ENCODE measurements around the gene PCDH15.

Gene PCDH15

GRCh38 chr10:54125098-54125747, 675.8 kb downstream of the PCDH15 start:
- DNase-seq (ENCODE audit: low spot score), result no peak

GRCh38 chr10:54124209-54124885, 676.7 kb downstream of the PCDH15 start:
- no peak for DNase-seq (ENCODE audit: low spot score)

DNA sequence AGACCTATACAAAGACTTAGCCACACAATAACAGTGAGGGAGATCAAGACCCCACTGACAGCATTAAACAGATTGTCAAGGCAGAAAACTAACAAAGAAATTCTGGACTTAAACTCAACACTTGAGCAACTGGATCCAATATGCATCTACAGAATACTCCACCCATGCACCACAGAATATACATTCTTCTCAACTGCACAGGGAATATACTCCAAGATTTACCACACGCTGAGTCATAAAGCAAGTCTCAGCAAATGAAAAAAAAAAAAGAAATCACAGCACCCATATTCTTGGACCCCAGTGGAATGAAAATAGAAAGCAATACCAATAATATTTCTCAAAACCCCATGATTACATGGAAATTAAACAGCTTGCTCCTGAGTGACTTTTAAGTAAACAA, 680.2 kb downstream of the PCDH15 start:
- no peak for DNase-seq (ENCODE audit: low spot score)

GRCh38 chr10:54108961-54109360, 692.1 kb downstream of the PCDH15 start:
- DNase-seq (ENCODE audit: low spot score), result no peak

GRCh38 chr10:54096892-54097291, 704.1 kb downstream of the PCDH15 start:
- DNase-seq (ENCODE audit: low spot score), result no peak

- no peak for DNase-seq (ENCODE audit: low spot score)
Observed at GRCh38 chr10:54094321-54094720, 706.7 kb downstream of the PCDH15 start.

DNA sequence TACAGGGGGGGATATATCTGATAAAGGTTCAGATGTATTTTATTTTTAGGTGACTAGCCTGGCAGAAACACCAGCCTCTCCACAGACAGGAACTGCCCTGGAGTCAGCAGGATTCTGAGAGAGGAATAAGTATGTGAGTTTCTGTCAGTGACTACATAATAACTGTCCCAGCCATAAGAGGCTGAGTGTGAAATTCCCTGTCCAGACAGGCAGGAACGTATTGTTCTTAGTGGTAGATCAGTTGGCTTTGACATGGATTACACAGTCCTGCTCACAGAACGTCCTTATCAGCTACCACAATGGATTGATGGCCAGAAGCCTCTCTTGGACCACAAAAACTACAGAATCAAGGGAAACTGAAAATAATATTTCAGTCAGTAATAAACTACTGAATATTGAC, 709.8 kb downstream of the PCDH15 start:
- no peak for DNase-seq (ENCODE audit: low spot score)

GRCh38 chr10:54081950-54082349, 719.1 kb downstream of the PCDH15 start:
- DNase-seq (ENCODE audit: low spot score), result no peak

- no peak for DNase-seq (ENCODE audit: low spot score)
Observed at GRCh38 chr10:54067361-54067760, 733.7 kb downstream of the PCDH15 start.

DNA sequence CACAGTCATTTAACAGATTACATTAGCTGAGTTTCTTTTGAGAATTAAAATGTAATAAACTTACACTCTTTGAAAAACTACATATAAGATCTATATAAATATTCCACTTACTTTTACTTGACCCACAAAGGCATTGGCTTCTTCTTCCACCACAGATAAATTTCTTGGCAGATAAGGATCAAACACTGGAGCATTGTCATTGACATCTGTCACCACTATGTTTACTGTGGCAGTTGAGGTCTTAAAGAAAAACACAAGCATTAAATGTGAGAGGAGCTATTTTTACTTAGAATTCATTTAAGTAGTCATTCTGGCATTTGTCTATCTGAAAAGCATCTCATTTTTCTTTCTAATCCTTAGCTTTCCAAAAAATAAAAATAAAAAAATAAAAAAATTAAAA, 734.4 kb downstream of the PCDH15 start:
- no peak for DNase-seq (ENCODE audit: low spot score)

GRCh38 chr10:54065106-54065505, 735.9 kb downstream of the PCDH15 start:
- no peak for DNase-seq (ENCODE audit: low spot score)

DNA sequence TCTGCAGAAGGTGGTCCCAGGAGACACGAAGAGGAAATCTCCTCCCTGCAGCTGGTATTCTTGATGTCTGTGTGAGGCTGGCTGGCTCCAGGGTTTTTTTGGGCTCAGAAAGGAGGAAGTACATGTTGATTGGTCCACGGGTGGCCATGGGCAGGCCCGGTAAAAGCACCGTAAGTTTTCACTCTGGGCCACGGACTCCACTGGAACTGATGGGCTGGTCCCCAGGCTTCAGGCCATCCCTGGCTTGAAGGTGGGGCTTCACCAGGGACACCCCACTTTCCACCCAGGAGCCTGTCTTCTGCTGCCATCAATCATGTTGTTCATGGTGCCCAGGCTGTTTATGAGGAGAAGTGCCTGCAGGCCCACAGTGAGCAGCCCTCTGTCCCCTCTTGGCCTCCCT, 736.8 kb downstream of the PCDH15 start:
- no peak for DNase-seq (ENCODE audit: low spot score)

- DNase-seq (ENCODE audit: low spot score), result no peak
Observed at GRCh38 chr10:54063514-54063913, 737.5 kb downstream of the PCDH15 start.

DNA sequence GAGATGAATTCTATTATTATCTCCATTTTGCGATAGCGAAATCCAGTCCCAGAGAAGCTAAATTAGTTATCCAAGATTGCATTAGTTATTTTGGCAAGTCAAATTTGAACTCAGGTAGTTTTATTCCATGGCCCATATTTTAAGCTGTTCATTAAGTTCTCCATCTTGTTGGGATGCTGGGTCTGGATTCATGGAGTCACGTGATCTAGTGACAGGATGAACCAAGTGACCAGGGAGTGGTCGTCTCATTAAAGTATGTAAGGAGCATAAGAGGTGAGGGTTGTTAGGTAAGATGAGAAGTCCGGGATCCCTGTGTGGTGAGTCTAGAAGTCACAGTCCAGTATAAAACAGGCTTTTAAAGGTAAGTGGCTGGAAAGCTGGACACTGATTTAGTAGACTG, 740.5 kb downstream of the PCDH15 start:
- no peak for DNase-seq (ENCODE audit: low spot score)

GRCh38 chr10:54057357-54057756, 743.7 kb downstream of the PCDH15 start:
- no peak for DNase-seq (ENCODE audit: low spot score)

DNA sequence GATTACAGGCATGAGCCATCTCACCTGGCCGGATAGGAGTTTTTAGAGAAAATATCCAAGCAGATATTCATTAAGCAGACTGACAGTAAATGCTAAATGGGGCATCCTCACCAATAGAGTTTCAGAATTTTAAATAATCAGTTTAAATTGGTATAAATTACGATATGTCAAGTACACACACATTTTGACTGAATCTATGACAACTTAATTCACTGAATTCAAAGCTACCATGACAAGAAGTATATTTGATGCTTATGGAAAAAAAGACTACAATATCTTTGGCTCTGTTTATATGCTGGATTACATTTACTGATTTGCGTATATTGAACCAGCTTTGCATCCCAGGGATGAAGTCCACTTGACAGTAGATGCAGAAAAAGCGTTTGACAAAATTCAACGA, 774.7 kb downstream of the PCDH15 start:
- no peak for DNase-seq (ENCODE audit: low spot score)

GRCh38 chr10:54011117-54011516, 789.9 kb downstream of the PCDH15 start:
- DNase-seq (ENCODE audit: low spot score), result no peak

DNA sequence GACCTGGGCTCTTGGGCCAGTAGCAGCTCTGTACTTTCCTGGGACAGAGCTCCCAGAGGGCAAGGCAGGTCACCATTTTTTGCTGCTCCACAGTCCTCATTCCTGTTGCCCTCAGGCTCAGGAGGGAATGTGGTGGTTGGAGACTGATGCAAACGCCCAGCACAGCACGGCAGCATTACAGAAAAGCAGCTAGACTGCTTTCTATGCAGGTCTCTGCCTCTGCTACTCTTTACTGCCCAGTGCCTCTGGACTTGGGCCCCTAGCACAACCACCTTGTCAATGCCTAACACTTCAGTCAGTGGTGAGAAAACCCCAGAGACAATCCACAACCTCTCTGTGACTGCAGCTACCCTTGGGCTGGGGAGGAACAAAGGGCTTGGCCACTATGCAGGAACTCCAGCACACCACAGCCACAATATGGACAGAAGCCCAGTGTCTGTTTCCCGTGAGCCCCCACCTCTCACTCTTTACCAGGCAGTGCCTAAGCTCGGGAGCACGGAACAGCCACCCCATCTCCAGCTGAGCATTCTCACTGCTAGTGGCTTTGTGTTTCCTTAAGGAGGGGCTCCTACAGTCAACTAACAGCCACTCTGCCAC, 790.6 kb downstream of the PCDH15 start:
- DNase-seq (ENCODE audit: low spot score), result no peak

DNA sequence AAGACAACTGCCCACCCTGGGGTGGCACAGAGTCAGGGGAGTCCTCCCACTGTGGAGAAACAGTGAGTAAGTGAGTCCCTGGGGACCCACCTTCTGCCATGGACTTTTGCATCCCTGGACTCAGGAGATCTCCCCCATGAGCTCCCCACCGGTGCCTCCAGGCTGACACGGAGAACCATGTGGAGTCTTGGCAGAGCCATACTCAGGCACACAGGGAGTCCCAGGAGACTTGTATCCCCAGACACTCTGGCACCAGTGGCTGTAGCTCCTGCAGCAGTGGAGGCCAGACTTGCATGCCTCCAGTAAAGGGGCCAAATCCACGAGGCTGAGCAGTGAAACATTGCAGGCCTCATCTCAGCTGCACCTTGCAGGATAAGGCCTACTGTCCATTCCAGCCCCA, 791.4 kb downstream of the PCDH15 start:
- no peak for DNase-seq (ENCODE audit: low spot score)

- DNase-seq (ENCODE audit: low spot score), result no peak
Observed at GRCh38 chr10:54002077-54002476, 799.0 kb downstream of the PCDH15 start.

DNA sequence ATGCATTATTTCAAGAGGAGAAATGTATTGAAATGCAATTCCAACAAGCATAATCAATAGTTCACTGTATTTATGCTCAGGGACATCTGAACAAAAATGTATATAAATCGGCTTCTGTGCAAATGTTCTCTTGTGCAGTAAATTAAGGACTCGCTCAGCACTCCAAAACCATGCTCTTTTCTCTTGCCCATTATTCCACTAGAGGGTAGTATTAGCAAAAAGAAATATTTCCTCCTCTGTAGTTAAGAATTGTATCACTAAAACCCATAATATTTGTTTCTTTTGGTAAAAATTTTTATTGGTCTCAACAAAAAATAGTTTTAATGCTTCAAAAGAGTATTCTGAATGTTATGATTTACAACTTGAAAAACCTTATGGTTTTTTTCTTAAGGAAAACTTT, 803.1 kb downstream of the PCDH15 start:
- DNase-seq (ENCODE audit: low spot score), result peak; percentile 2

DNA sequence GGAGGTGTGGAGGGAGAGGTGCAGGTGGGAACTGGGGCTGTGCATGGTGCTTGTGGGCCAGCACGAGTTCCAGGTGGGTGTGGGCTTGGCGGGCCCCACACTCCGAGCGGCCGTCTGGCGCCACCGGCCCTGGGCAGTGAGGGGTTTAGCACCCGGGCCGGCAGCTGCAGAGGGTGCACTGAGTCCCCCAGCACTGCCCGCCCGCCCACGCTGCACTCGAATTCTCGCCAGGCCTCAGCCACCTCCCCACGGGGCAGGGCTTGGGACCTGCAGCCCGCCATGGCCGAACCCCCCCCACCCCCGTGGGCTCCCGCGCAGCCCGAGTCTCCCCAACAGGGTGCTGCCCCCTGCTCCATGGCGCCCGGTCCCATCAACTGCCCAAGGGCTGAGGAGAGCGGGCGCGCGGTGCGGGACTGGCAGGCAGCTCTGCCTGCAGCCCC, 810.2 kb downstream of the PCDH15 start:
- no peak for DNase-seq (ENCODE audit: low spot score)

- DNase-seq (ENCODE audit: low spot score), result no peak
Observed at GRCh38 chr10:53983431-53983830, 817.6 kb downstream of the PCDH15 start.

DNA sequence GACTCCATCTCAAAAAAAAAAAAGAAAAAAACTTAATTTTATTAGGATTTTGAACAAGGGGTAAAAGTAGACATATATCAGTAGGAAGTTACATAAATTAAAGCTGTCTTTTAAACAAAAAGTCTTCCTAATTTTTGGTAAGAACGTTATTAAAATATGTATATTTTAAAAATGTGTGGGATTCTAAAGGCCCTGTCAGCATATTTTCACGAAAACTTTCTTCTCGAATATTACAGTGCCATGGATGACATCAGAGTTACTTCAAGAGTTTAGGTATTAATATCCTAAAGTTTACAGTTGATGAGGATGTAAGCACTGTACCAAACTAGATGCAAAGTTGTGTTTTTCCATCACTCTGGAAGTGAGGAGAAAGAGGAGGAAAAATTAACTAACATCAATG, 820.8 kb downstream of the PCDH15 start:
- no peak for DNase-seq (ENCODE audit: low spot score)

Data from kidney capillary endothelial cell (primary cell).